Nephron progenitor cell (in vitro differentiated cells): ENCODE results near the gene SORCS2.

Source experiments
- DNase-seq: peaks from one replicate; pipeline ENCODE4 v3.0.0; 2021
- H3K27ac Mint-ChIP-seq: 2 replicates; pipeline ENCODE4 v1.8.0; 2021; ENCODE audit warnings: mild to moderate bottlenecking, moderate library complexity, mixed read lengths
- H3K27me3 Mint-ChIP-seq: 2 replicates; pipeline ENCODE4 v1.8.0; 2021; ENCODE audit warnings: mild to moderate bottlenecking, low read depth, mixed read lengths; ENCODE audit not compliant: poor library complexity
- H3K36me3 Mint-ChIP-seq: 2 replicates; pipeline ENCODE4 v1.8.0; 2021; ENCODE audit warnings: low read depth, mixed read lengths
- H3K4me1 Mint-ChIP-seq: 2 replicates; pipeline ENCODE4 v1.8.0; 2021; ENCODE audit warnings: mixed read lengths
- H3K4me3 Mint-ChIP-seq: 2 replicates; pipeline ENCODE4 v1.8.0; 2021; ENCODE audit warnings: mild to moderate bottlenecking, moderate library complexity, mixed read lengths
- H3K9me3 Mint-ChIP-seq: 2 replicates; pipeline ENCODE4 v1.8.0; 2021; ENCODE audit warnings: mild to moderate bottlenecking, moderate library complexity, mixed read lengths
- CTCF ChIP-seq: fragments of 200-600 bp; sonication (generic); IDR thresholded peaks from 2 replicates; pipeline ENCODE4 v1.5.0; 2021; ENCODE audit warnings: antibody characterized with exemption

SORCS2 gene

DNA sequence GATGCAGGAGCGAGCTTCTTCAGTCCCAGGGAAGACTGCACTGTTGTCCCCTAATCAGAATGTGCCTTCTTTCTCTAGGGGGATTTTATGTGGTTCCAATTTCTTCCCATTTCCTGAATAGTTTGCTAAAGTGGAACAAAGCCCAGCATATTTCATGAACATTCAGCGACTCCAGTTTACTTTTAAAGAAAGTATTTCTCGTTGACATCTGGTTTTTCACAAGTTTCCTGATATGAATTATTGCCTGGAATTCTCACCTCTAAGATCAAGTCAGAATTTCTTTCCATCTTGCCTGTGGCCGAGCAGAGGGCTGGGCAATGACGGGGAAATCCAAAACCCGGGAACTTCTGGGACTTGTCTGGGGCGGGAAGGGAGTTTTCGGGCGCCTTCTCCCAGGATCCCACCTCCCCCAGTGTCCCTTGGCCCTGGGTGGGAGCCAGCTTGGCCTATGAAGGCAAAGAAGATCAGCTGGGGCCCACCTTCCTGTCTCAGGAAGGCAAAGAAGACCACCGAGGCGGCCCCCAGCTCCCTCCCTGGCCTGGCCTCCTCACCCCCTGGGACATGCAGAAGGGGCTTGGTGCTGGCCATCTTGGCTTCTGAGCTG, 15.4 kb downstream of the SORCS2 start:
- Mint-ChIP-seq H3K4me1 (peaks cover 53% of the 10 kb centered on the region), H3K9me3 (no peaks in the 10 kb centered on the region), H3K4me3 (no peak overlapping the region), H3K27ac (no peak overlapping the region), H3K36me3 (no peaks in the 10 kb centered on the region), H3K27me3 (no peaks in the 10 kb centered on the region)
- DNase-seq = no peak
- TF ChIP-seq CTCF = no peak

DNA sequence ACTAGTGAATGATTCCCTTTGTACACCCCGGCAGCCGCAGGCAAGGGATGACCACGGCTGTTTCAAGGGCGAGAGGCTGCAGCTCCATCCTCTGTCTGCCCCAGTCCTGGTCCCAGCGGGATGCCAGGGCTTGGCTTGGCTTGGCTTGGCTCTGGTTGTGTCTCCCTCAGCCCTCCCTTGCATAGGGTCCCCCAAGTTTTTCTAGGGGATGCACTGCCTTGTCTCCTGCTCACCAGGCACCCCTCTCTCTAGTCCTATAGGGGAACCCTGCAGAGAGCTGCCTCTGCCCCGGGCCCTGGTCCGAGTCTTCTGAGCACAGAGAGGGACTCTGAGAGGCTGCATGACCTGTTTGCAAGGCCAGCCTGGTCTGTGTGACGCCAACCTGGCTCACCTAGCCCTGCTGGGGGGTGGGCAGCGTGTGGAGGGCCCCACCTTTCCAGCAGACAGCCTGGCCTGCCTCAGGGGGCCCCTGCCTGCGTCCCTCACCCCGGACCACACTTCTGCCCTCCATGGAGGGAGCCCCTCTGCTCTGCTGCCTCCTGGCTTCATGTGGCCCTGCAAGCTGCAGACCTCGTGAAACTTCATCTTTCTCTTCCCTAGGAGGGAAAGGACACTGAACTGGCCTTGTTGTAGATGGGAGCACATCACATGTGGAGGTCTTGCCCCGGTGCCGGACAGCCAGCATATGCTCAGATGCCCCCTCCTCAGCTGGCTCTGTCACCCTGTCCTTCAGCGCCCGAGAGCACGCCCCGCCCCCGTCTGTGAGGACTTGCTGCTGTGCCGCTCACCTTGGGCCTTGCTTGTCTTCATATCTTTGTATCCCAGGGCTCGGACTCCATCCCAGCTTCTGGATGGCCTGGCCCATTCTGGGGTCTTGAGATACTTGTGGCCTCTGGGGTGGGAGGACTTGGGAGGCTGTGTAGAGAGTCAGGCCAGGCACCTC, 16.4 kb downstream of the SORCS2 start:
- Mint-ChIP-seq H3K27me3 (no peaks in the 10 kb centered on the region), H3K4me3 (no peak overlapping the region), H3K4me1 (peaks cover 53% of the 10 kb centered on the region), H3K9me3 (peaks cover 6% of the 10 kb centered on the region), H3K27ac (no peak overlapping the region), H3K36me3 (no peaks in the 10 kb centered on the region)
- no peak for TF ChIP-seq CTCF
- no peak for DNase-seq

DNA sequence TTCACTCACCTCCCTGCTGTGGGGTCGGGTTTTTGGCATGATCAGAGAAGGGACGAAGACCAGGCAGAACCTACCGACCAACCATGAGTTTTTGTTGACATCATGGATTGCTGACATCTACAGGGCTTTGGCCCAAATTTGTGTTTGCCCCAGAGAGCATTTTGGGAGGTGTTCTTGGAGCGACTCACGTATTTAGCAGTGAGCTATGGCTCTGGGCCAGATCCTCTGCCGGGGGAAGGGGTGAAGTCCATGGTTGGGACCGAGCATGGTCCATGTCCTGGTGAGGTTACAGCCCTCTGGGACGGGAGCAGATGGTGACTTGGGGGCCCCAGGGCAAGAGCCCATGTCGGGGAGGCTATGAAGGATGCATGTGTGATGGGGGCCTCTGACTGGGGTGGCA, 17.4 kb downstream of the SORCS2 start:
- Mint-ChIP-seq H3K27me3 (no peaks in the 10 kb centered on the region), H3K9me3 (peaks cover 15% of the 10 kb centered on the region), H3K36me3 (peaks cover 9% of the 10 kb centered on the region), H3K4me3 (no peak overlapping the region), H3K27ac (no peak overlapping the region), H3K4me1 (peaks cover 53% of the 10 kb centered on the region)
- no peak for TF ChIP-seq CTCF
- DNase-seq = no peak

DNA sequence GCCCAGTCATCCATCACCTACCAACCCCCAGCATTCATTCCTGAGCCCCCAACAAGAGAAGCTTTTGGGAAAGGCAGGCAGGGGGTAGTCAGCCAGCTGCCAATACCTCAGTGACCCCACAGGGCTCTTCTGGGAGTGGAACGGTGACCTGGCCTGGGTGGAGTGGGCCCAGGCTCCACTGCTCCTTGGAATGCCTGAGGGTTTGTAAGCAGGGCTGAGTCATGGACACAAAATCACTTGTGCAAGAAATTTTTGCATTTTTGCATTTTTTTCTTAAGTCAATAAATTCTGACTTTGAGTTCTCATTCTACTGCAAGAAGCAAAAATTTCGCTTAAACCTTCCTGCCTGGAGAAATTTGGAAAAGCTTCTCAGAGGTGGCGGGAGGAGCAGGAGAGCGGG, 18.5 kb downstream of the SORCS2 start:
- Mint-ChIP-seq H3K4me1 (peaks cover 49% of the 10 kb centered on the region), H3K4me3 (no peak overlapping the region), H3K9me3 (peaks cover 21% of the 10 kb centered on the region), H3K27ac (no peak overlapping the region), H3K36me3 (peaks cover 15% of the 10 kb centered on the region), H3K27me3 (no peaks in the 10 kb centered on the region)
- TF ChIP-seq CTCF = no peak
- no peak for DNase-seq

- Mint-ChIP-seq H3K4me1 (peaks cover 50% of the 10 kb centered on the region), H3K36me3 (peaks cover 27% of the 10 kb centered on the region), H3K27me3 (peaks cover 3% of the 10 kb centered on the region), H3K9me3 (peaks cover 31% of the 10 kb centered on the region), H3K27ac (peak overlapping the region; percentile 39), H3K4me3 (no peak overlapping the region)
- no peak for DNase-seq
- TF ChIP-seq CTCF = no peak
These were observed 19.9 kb downstream of the SORCS2 start for GRCh38 chr4:7212101-7212674.
